GM19351 (cell line): Measurements from ENCODE around the gene ST6GAL1.
"Not testable (repeated sequence)": the region's sequence is repeated elsewhere in the genome, so short reads cannot be mapped to it uniquely, and the experiment has no call there.

Experiments used
- ATAC-seq: cut with Tn5 transposase; IDR thresholded peaks from one replicate; pipeline ENCODE4 v1.9.1; 2021; ENCODE audit warnings: mild to moderate bottlenecking, moderate library complexity; ENCODE audit not compliant: unreplicated experiment

ST6GAL1 gene

GRCh38 chr3:187017511-187018230, 87.3 kb downstream of the ST6GAL1 start:
- no peak for ATAC-seq

GRCh38 chr3:187019542-187020072, 89.3 kb downstream of the ST6GAL1 start:
- no peak for ATAC-seq

GRCh38 chr3:187020376-187020775, 90.0 kb downstream of the ST6GAL1 start:
- no peak for ATAC-seq

- peak; percentile 48 for ATAC-seq
Measured at GRCh38 chr3:187021748-187022402, 91.5 kb downstream of the ST6GAL1 start.

GRCh38 chr3:187022403-187023029, 92.2 kb downstream of the ST6GAL1 start:
- ATAC-seq = no peak

- ATAC-seq = not testable (repeated sequence)
Measured at GRCh38 chr3:187023340-187023739, 93.0 kb downstream of the ST6GAL1 start.

- ATAC-seq = no peak
Measured at GRCh38 chr3:187024536-187025226, 94.4 kb downstream of the ST6GAL1 start.

- ATAC-seq = peak; percentile 38
Measured at GRCh38 chr3:187025254-187025655, 94.9 kb downstream of the ST6GAL1 start.

- ATAC-seq = peak; percentile 3
Measured at GRCh38 chr3:187025656-187026316, 95.5 kb downstream of the ST6GAL1 start.

GRCh38 chr3:187026317-187026670, 96.0 kb downstream of the ST6GAL1 start:
- no peak for ATAC-seq

GRCh38 chr3:187027531-187028278, 97.4 kb downstream of the ST6GAL1 start:
- ATAC-seq = peak; percentile 23

- no peak for ATAC-seq
Measured at GRCh38 chr3:187031934-187032333, 101.6 kb downstream of the ST6GAL1 start.

- ATAC-seq = no peak
Measured at GRCh38 chr3:187036394-187036793, 106.1 kb downstream of the ST6GAL1 start.

- ATAC-seq = no peak
Measured at GRCh38 chr3:187039100-187039722, 108.9 kb downstream of the ST6GAL1 start.

GRCh38 chr3:187039723-187040414, 109.5 kb downstream of the ST6GAL1 start:
- ATAC-seq = no peak

GRCh38 chr3:187040516-187041361, 110.4 kb downstream of the ST6GAL1 start:
- no peak for ATAC-seq

GRCh38 chr3:187041362-187042307, 111.3 kb downstream of the ST6GAL1 start:
- ATAC-seq = peak; percentile 47
